CD4-positive, alpha-beta T cell (primary cell): Measurements from ENCODE around the gene PRMT7. TPM values are rescaled to one million over a fixed set of nuclear protein-coding genes. Genes with fewer than 3 reads are reported as not detected.
A peak's percentile ranks its signal among the peaks of the same experiment; 100 is the strongest.

Experiments used
- ATAC-seq: fragments of 200-7000 bp; cut with Tn5 transposase; one replicate; pipeline ENCODE4 v1.10.0; 2022; ENCODE audit warnings: mild to moderate bottlenecking; ENCODE audit not compliant: poor library complexity
- CTCF ChIA-PET: fragments of 350-600 bp; sonication (Branson Sonifier 250); formaldehyde crosslinking; loops from one replicate; lab custom pipeline; 2021; ENCODE audit warnings: antibody characterized with exemption, inconsistent platforms; lab: Charles Lee
- POLR2A ChIA-PET: fragments of 350-600 bp; sonication (Branson Sonifier 250); formaldehyde crosslinking; loops from one replicate; lab custom pipeline; 2021; ENCODE audit warnings: antibody characterized with exemption, inconsistent platforms; lab: Charles Lee
- DNase-seq, 14 experiments: peaks; one replicate each; pipeline ENCODE4 v3.0.0-alpha.2; 2013 to 2020; ENCODE audit warnings: mixed read lengths in 2 of 14
- H3K27ac ChIP-seq, 2 donors: one replicate each; pipeline versions ENCODE4 v1.5.1 to v1.7.0; 2013; ENCODE audit warnings: low read length in 2 of 2, low read depth in 1 of 2, mild to moderate bottlenecking in 1 of 2
- H3K27me3 ChIP-seq, 2 experiments: 1 replicate in 1 of 2; 2 replicates in 1 of 2; pipeline versions ENCODE4 v1.6.1 to v1.7.0; 2013; ENCODE audit warnings: low read length in 2 of 2, control low read depth in 1 of 2, mild to moderate bottlenecking in 1 of 2, moderate library complexity in 1 of 2; ENCODE audit not compliant: insufficient read depth in 2 of 2, control insufficient read depth in 1 of 2
- H3K36me3 ChIP-seq: one replicate; pipeline ENCODE4 v1.6.1; 2013; ENCODE audit warnings: low read length, control low read depth; ENCODE audit not compliant: insufficient read depth
- H3K4me1 ChIP-seq: one replicate; pipeline ENCODE4 v1.6.1; 2013; ENCODE audit warnings: low read length, control low read depth; ENCODE audit not compliant: insufficient read depth
- H3K4me3 ChIP-seq: one replicate; pipeline ENCODE4 v1.5.1; 2013; ENCODE audit warnings: mild to moderate bottlenecking, low read length, moderate library complexity
- H3K9me3 ChIP-seq, 2 experiments: 1 replicate in 1 of 2; 2 replicates in 1 of 2; pipeline versions ENCODE4 v1.6.1 to v1.7.0; 2013; ENCODE audit warnings: low read length in 2 of 2, mild to moderate bottlenecking in 2 of 2, control low read depth in 1 of 2, moderate library complexity in 1 of 2; ENCODE audit not compliant: control insufficient read depth in 1 of 2, insufficient read depth in 1 of 2
- H3K27ac Mint-ChIP-seq: one replicate; pipeline ENCODE4 v1.8.0; 2020; ENCODE audit warnings: mixed read lengths
- H3K27me3 Mint-ChIP-seq: one replicate; pipeline ENCODE4 v1.8.0; 2021; ENCODE audit warnings: mixed read lengths
- H3K36me3 Mint-ChIP-seq: one replicate; pipeline ENCODE4 v1.8.0; 2021; ENCODE audit warnings: low read depth, mixed read lengths
- H3K4me1 Mint-ChIP-seq: one replicate; pipeline ENCODE4 v1.8.0; 2021; ENCODE audit warnings: low read depth, mixed read lengths
- H3K4me3 Mint-ChIP-seq: one replicate; pipeline ENCODE4 v1.8.0; 2020; ENCODE audit warnings: mild to moderate bottlenecking, mixed read lengths
- H3K9me3 Mint-ChIP-seq: one replicate; pipeline ENCODE4 v1.8.0; 2020; ENCODE audit warnings: mixed read lengths
- intact Hi-C, 2 experiments: fragments of 100-400 bp; cut with DNase I in 1 of 2; cut with micrococcal nuclease in 1 of 2; formaldehyde crosslinking; loops; one replicate each; pipeline versions ENCODE4 v1.15.1 to v1.9.0; 2023 to 2025; cut with DNase I, micrococcal nuclease
- total RNA-seq, 174 experiments: library from RNA in 2 of 174; stranded (reverse) in 2 of 174; gene quantifications; one replicate each; pipeline ENCODE4 v1.2.3 and lab custom pipeline; 2021 to 2026
- TF ChIP-seq, protein P1 (sequence below): fragments of 200-600 bp; IDR thresholded peaks from one replicate; pipeline ENCODE4 v1.8.0; 2022; ENCODE audit warnings: antibody characterized with exemption, mild to moderate bottlenecking

PRMT7 gene
- total RNA-seq, 2 experiments from 2014 or later, result 46.3 to 51.0 TPM

DNA sequence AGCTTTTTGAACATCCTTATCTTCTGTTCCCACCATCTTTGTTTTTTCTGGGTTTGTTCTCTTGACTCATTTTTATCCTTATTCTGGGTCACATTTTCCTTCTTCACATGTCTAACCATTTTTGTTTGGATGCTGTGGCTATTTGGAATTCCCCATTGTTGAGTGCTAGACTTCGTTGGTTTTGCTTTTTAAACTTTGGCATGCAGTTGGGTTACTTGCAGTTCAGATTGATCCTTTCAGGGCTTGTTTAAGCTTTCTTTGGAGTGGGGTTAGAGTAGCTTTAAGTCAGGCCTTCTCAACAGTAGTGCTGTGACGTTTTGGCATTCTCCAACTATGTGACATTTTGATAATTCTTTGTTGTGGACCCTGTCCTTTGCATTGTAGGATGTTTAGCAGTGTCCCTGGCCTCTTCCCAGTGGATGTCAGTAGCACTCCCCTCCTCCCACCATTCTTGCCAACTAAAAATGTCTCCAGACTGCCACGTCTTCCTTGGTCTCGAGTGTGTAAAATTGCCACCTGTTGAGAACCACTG, 21.1 kb downstream of the PRMT7 start:
- H3K27me3 ChIP-seq, result no peaks in the 10 kb centered on the region
- no peaks in the 10 kb centered on the region for H3K27me3 Mint-ChIP-seq
- ChIA-PET CTCF (interaction anchor here (1.1 to 1.2 kb wide), 2 partner anchors 71 to 818 kb away, joined by 3 to 6 read pairs; no protein-coding TSS in a partner anchor), POLR2A (interaction anchor here (0.5 to 1.7 kb wide), 4 partner anchors 10 to 121 kb away, joined by 3 to 6 read pairs (median 4); partner anchors contain the start of gene SLC7A6)
- DNase-seq, result no peak
- peaks cover 21% of the 10 kb centered on the region for H3K4me1 Mint-ChIP-seq
- peaks cover 65% of the 10 kb centered on the region for H3K36me3 Mint-ChIP-seq
- ATAC-seq, result no peak
- H3K36me3 ChIP-seq, result peaks cover 25% of the 10 kb centered on the region
- H3K9me3 Mint-ChIP-seq, result no peaks in the 10 kb centered on the region
- peaks cover 20% of the 10 kb centered on the region for H3K4me1 ChIP-seq
- no peaks in the 10 kb centered on the region for H3K9me3 ChIP-seq
- H3K27ac ChIP-seq, result no peak overlapping the region
- intact Hi-C loops, result no loop called here
- no peak overlapping the region for H3K4me3 ChIP-seq
- H3K27ac Mint-ChIP-seq, result peak overlapping the region; percentile 15
- TF ChIP-seq, protein P1, sequence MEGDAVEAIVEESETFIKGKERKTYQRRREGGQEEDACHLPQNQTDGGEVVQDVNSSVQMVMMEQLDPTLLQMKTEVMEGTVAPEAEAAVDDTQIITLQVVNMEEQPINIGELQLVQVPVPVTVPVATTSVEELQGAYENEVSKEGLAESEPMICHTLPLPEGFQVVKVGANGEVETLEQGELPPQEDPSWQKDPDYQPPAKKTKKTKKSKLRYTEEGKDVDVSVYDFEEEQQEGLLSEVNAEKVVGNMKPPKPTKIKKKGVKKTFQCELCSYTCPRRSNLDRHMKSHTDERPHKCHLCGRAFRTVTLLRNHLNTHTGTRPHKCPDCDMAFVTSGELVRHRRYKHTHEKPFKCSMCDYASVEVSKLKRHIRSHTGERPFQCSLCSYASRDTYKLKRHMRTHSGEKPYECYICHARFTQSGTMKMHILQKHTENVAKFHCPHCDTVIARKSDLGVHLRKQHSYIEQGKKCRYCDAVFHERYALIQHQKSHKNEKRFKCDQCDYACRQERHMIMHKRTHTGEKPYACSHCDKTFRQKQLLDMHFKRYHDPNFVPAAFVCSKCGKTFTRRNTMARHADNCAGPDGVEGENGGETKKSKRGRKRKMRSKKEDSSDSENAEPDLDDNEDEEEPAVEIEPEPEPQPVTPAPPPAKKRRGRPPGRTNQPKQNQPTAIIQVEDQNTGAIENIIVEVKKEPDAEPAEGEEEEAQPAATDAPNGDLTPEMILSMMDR, result no peak
- H3K4me3 Mint-ChIP-seq, result no peak overlapping the region

DNA sequence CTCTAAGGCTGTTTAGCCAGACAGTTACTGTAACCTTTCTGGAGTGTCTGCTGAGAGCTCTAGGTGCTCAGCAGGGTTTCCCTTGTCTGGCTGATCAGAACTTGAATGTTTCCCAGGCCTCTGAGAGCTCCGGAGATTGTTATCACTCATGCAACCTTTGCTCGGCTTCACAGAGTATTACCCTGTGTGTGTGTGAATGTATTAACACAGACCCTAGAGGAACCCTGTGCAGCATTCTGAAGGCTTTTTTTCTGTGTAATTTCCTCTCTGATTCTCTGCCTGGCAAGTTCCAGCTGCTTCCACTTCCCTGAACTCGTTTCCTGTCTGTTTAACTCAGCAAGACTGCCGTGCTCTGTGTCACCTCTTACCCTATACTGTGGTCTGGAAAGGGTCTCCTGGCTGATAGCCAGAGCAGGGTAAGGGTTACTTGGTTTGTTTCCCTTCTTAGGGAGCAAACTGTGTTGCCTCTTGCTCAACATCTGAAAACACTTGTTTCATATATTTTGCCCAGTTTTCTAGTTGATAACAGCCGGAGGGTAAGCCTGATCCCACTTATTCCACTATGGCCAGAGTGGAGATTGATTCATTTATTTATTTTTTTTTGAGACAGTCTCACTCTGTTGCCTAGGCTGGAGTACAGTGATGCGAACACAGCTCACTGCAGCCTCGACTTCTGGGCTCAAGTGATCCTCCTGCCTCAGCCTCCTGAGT, 21.7 kb downstream of the PRMT7 start:
- Histone ChIP-seq H3K27me3 (no peaks in the 10 kb centered on the region), H3K9me3 (no peaks in the 10 kb centered on the region), H3K4me3 (no peak overlapping the region), H3K27ac (no peak overlapping the region), H3K36me3 (peaks cover 29% of the 10 kb centered on the region), H3K4me1 (peaks cover 20% of the 10 kb centered on the region)
- peak overlapping the region; percentile 15 for H3K27ac Mint-ChIP-seq
- ATAC-seq, result peak; percentile 8
- DNase-seq, result peak in 2 of 14 experiments; percentile 8 to 16
- H3K9me3 Mint-ChIP-seq, result no peaks in the 10 kb centered on the region
- peaks cover 21% of the 10 kb centered on the region for H3K4me1 Mint-ChIP-seq
- TF ChIP-seq, protein P1, result no peak
- ChIA-PET CTCF (interaction anchor here (1.1 to 1.2 kb wide), 2 partner anchors 71 to 818 kb away, joined by 3 to 6 read pairs; no protein-coding TSS in a partner anchor), POLR2A (interaction anchor here (1.2 to 1.7 kb wide), 2 partner anchors 68 to 71 kb away, joined by 4 to 6 read pairs; partner anchors contain the start of gene SLC7A6)
- no peaks in the 10 kb centered on the region for H3K27me3 Mint-ChIP-seq
- intact Hi-C loops, result no loop called here
- no peak overlapping the region for H3K4me3 Mint-ChIP-seq
- peaks cover 67% of the 10 kb centered on the region for H3K36me3 Mint-ChIP-seq

DNA sequence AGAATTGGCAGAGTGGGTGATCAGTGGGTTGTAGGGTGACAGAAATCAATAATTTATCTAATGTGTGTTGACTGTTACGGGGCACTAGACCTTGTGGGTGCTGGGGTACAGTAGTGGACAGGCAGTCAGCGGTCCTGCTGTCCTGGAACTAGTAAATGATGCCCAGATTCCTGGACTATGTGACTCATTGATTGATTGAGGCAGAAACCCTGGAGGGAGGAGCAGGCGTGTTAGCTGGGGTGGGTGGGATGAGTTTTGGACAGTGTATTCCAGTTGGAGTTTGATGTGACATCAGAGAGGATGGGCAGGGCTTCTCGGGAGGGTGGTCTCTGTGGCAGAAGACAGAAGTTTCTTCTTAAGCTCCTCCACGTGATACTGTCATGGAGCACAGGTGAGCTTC, 24.4 kb downstream of the PRMT7 start:
- Mint-ChIP-seq H3K36me3 (peaks cover 79% of the 10 kb centered on the region), H3K4me1 (peaks cover 12% of the 10 kb centered on the region)
- intact Hi-C loops, result no loop called here

More for the DNA sequence above, 24.4 kb downstream of the PRMT7 start:
- Histone ChIP-seq H3K4me3 (no peak overlapping the region), H3K4me1 (peaks cover 15% of the 10 kb centered on the region), H3K27me3 (no peaks in the 10 kb centered on the region), H3K27ac (no peak overlapping the region), H3K36me3 (peaks cover 55% of the 10 kb centered on the region), H3K9me3 (no peaks in the 10 kb centered on the region)
- no peaks in the 10 kb centered on the region for H3K27me3 Mint-ChIP-seq
- POLR2A ChIA-PET, result interaction anchor here (0.7 kb wide), 1 partner anchor 70 kb away, joined by 3 read pairs; no protein-coding TSS in a partner anchor
- H3K9me3 Mint-ChIP-seq, result no peaks in the 10 kb centered on the region
- TF ChIP-seq, protein P1, result no peak
- no peak overlapping the region for H3K4me3 Mint-ChIP-seq
- no peak for ATAC-seq
- no peak overlapping the region for H3K27ac Mint-ChIP-seq
- CTCF ChIA-PET, result interaction anchor here (2.3 kb wide), 1 partner anchor 74 kb away, joined by 8 read pairs; no protein-coding TSS in a partner anchor
- DNase-seq, result no peak
